HCT116 (cell line): Measurements from ENCODE around the gene HMCN1. TPM values are rescaled to one million over a fixed set of nuclear protein-coding genes. Genes with fewer than 3 reads are reported as not detected.

ENCODE experiments used
- ATAC-seq: fragments of 200-7000 bp; cut with Tn5 transposase; 2 replicates; pipeline ENCODE4 v1.9.1; 2020; ENCODE audit warnings: mild to moderate bottlenecking, moderate library complexity
- BruUV-seq: library from RNA; stranded (reverse); fragments of 400-500 nt; replicated peaks from 2 replicates; lab custom pipeline; 2021; lab: Mats Ljungman, UMichigan
- CTCF ChIA-PET: fragments of 300-600 bp; sonication (Branson Sonifier 250); formaldehyde crosslinking; loops from one replicate; lab custom pipeline; 2021; ENCODE audit warnings: antibody characterized with exemption; lab: Charles Lee
- POLR2A ChIA-PET: fragments of 300-600, 350-600 bp; sonication (Branson Sonifier 250); formaldehyde crosslinking; loops from one replicate; lab custom pipeline; 2021; ENCODE audit warnings: antibody characterized with exemption; lab: Charles Lee
- RAD21 ChIA-PET, 2 experiments: fragments of 300-600 bp; sonication (Branson Sonifier 250); formaldehyde crosslinking; loops; one replicate each; lab custom pipeline; 2023; ENCODE audit warnings: low total read pairs in 2 of 2; ENCODE audit not compliant: uncharacterized antibody in 2 of 2, unreplicated experiment in 2 of 2, low non-redundant PET in 1 of 2; lab: Charles Lee
- DNase-seq: peaks from one replicate; pipeline ENCODE4 v3.0.0-alpha.2; 2010; ENCODE audit warnings: low read depth, low spot score
- H2AFZ ChIP-seq: fragments of 200-600 bp; shearing (Covaris generic), sonication (generic); 2 replicates; pipeline ENCODE4 v1.6.1; 2017; ENCODE audit warnings: low read depth, mixed run types, mixed read lengths, antibody characterized with exemption, low read length; ENCODE audit not compliant: poor library complexity, severe bottlenecking
- H3K27ac ChIP-seq: 2 replicates; pipeline ENCODE4 v1.5.1; 2012; ENCODE audit warnings: low read depth, low read length
- H3K27me3 ChIP-seq: fragments of 200-600 bp; sonication (generic); 2 replicates; pipeline ENCODE4 v1.6.1; 2016; ENCODE audit warnings: mixed run types, low read length, mixed read lengths; ENCODE audit not compliant: insufficient read depth
- H3K36me3 ChIP-seq, 2 experiments: fragments of 200-500 bp in 1 of 2; fragments of 200-600 bp in 1 of 2; sonication (Bioruptor generic) in 1 of 2; sonication (generic) in 1 of 2; 2 replicates each; pipeline versions ENCODE4 v1.5.1 to v1.6.1; 2014 to 2016; ENCODE audit warnings: low read length in 2 of 2, inconsistent platforms in 1 of 2, mixed read lengths in 1 of 2, mixed run types in 1 of 2; ENCODE audit not compliant: insufficient read depth in 2 of 2, control insufficient read depth in 1 of 2
- H3K4me1 ChIP-seq, 2 experiments: fragments of 200-600 bp in 1 of 2; sonication (generic) in 1 of 2; 2 replicates each; pipeline versions ENCODE4 v1.5.1 to v1.6.1; 2012 to 2017; ENCODE audit warnings: low read length in 2 of 2, inconsistent platforms in 1 of 2, mild to moderate bottlenecking in 1 of 2, mixed read lengths in 1 of 2, mixed run types in 1 of 2, moderate library complexity in 1 of 2; ENCODE audit not compliant: insufficient read depth in 2 of 2, control insufficient read depth in 1 of 2
- H3K4me2 ChIP-seq: fragments of 200-600 bp; sonication (generic); 2 replicates; pipeline ENCODE4 v1.6.1; 2017; ENCODE audit warnings: mixed run types, low read length, mixed read lengths
- H3K4me3 ChIP-seq, 2 experiments: fragments of 200-600 bp in 1 of 2; sonication (generic) in 1 of 2; replicated peaks in 1 of 2; 2 replicates each; pipeline ENCODE4 v1.5.1; 2011 to 2016; ENCODE audit warnings: low read length in 2 of 2, control low read depth in 1 of 2, low read depth in 1 of 2, mild to moderate bottlenecking in 1 of 2, mixed read lengths in 1 of 2, mixed run types in 1 of 2
- H3K79me2 ChIP-seq: fragments of 200-600 bp; sonication (generic); 2 replicates; pipeline ENCODE4 v1.6.1; 2017; ENCODE audit warnings: mild to moderate bottlenecking, mixed run types, low read length, moderate library complexity, mixed read lengths; ENCODE audit not compliant: insufficient read depth
- H3K9ac ChIP-seq: fragments of 200-600 bp; sonication (generic); 2 replicates; pipeline ENCODE4 v1.6.1; 2016; ENCODE audit warnings: low read length, mixed read lengths
- H3K9me2 ChIP-seq: fragments of 200-600 bp; sonication (generic), shearing (Covaris generic); 2 replicates; pipeline ENCODE4 v1.6.1; 2017; ENCODE audit warnings: mixed run types, mild to moderate bottlenecking, moderate library complexity; ENCODE audit not compliant: insufficient read depth
- H3K9me3 ChIP-seq, 2 experiments: fragments of 200-500 bp in 1 of 2; fragments of 200-600 bp in 1 of 2; sonication (Bioruptor generic) in 1 of 2; sonication (generic) in 1 of 2; 2 replicates each; pipeline ENCODE4 v1.6.1; 2014 to 2017; ENCODE audit warnings: low read length in 2 of 2, mixed read lengths in 2 of 2, inconsistent platforms in 1 of 2, low read depth in 1 of 2, mild to moderate bottlenecking in 1 of 2, mixed run types in 1 of 2, moderate library complexity in 1 of 2; ENCODE audit not compliant: control insufficient read depth in 1 of 2, insufficient read depth in 1 of 2
- H4K20me1 ChIP-seq: fragments of 200-600 bp; sonication (generic), shearing (Covaris generic); 2 replicates; pipeline ENCODE4 v1.6.1; 2017; ENCODE audit warnings: mixed run types, mild to moderate bottlenecking, moderate library complexity; ENCODE audit not compliant: insufficient read depth
- CEBPB ChIP-seq: IDR thresholded peaks from 2 replicates; pipeline ENCODE4 v1.6.1; 2012; ENCODE audit warnings: low read depth
- EGR1 ChIP-seq: IDR thresholded peaks from 2 replicates; pipeline ENCODE4 v1.6.1; 2012; ENCODE audit warnings: low read depth
- ELF1 ChIP-seq: IDR thresholded peaks from 2 replicates; pipeline ENCODE4 v1.6.1; 2012; ENCODE audit warnings: low read depth, borderline replicate concordance
- EZH2phosphoT487 ChIP-seq: fragments of 200-600 bp; IDR thresholded peaks from 2 replicates; pipeline ENCODE4 v1.6.1; 2018; ENCODE audit warnings: antibody characterized with exemption, borderline replicate concordance
- FOSL1 ChIP-seq: IDR thresholded peaks from 2 replicates; pipeline ENCODE4 v1.6.1; 2012; ENCODE audit warnings: low read depth
- JUND ChIP-seq: IDR thresholded peaks from 2 replicates; pipeline ENCODE4 v1.6.1; 2012
- MAX ChIP-seq: IDR thresholded peaks from 2 replicates; pipeline ENCODE4 v1.6.1; 2012
- POLR2A ChIP-seq: IDR thresholded peaks from 2 replicates; pipeline ENCODE4 v1.7.0; 2011; ENCODE audit warnings: borderline replicate concordance; ENCODE audit not compliant: insufficient read depth, insufficient read length; ENCODE audit errors: extremely low read depth
- RAD21 ChIP-seq: IDR thresholded peaks from 2 replicates; pipeline ENCODE4 v1.6.1; 2012; ENCODE audit warnings: low read depth, mild to moderate bottlenecking
- ZBTB33 ChIP-seq: IDR thresholded peaks from 2 replicates; pipeline ENCODE4 v1.6.1; 2011; ENCODE audit warnings: mild to moderate bottlenecking, low read length, moderate library complexity; ENCODE audit not compliant: insufficient replicate concordance; ENCODE audit errors: extremely low read depth
- ZFX ChIP-seq: fragments of 450-650 bp; IDR thresholded peaks from 2 replicates; pipeline ENCODE4 v1.6.1; 2017
- ZNF274 ChIP-seq: fragments of 200-500 bp; sonication (Bioruptor generic); IDR thresholded peaks from 2 replicates; pipeline ENCODE4 v1.6.1; 2014; ENCODE audit warnings: mild to moderate bottlenecking, low read depth, low read length, inconsistent platforms
- intact Hi-C: fragments of 100-400 bp; cut with micrococcal nuclease; formaldehyde crosslinking; loops from 2 replicates; pipeline ENCODE4 v1.10.0; 2022
- total RNA-seq: library from RNA; stranded (reverse); gene quantifications from one replicate; pipeline ENCODE4 v1.2.1, GENCODE V29; 2021; ENCODE audit not compliant: unreplicated experiment
- TF ChIP-seq, protein P1 (sequence below): IDR thresholded peaks from 2 replicates; pipeline ENCODE4 v1.6.1; 2012

Gene HMCN1
- total RNA-seq, 1 experiment from 2014 or later, result 0.59 TPM

DNA sequence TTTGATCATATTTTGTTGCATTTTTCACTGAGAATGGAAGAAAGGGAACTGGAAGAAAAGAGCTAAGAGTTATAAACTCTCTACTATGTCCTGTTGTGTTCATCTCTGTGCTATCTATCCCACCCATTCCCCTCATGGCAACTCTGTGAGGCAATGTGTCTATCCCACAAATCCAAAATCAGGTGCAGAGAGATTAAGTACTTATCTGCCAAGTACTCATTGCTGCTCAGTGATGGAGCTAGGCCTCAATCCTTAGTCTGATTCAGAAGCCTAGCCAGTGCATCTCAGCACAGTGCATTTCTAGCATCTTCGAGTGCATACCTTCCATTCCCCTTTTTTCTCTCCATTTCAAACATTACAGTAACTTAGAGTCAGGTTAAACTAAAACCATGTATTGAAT, 370.3 kb downstream of the HMCN1 start (continued):
- TF ChIP-seq ZBTB33, result no peak
- no peak for TF ChIP-seq JUND
- no peak for TF ChIP-seq FOSL1
- TF ChIP-seq RAD21, result no peak
- no peak for TF ChIP-seq POLR2A
- no peak for TF ChIP-seq MAX
- TF ChIP-seq, protein P1, sequence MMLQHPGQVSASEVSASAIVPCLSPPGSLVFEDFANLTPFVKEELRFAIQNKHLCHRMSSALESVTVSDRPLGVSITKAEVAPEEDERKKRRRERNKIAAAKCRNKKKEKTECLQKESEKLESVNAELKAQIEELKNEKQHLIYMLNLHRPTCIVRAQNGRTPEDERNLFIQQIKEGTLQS, result no peak
- no peak for TF ChIP-seq ZFX
- no peak for TF ChIP-seq ELF1
- no peak for TF ChIP-seq CEBPB
- TF ChIP-seq EGR1, result no peak
- TF ChIP-seq ZNF274, result no peak

- no TSS peak for BruUV-seq
- POLR2A ChIA-PET, result no interaction called here
- RAD21 ChIA-PET, result no interaction called here
- no peaks in the 10 kb centered on the region for H3K9me2 ChIP-seq
- H3K4me3 ChIP-seq, result no peak overlapping the region
- TF ChIP-seq JUND (no peak), MAX (no peak), EZH2phosphoT487 (no peak)
- H3K27ac ChIP-seq, result no peak overlapping the region
- intact Hi-C loops, result no loop called here
- H3K36me3 ChIP-seq, result no peaks in the 10 kb centered on the region
- no peak overlapping the region for H3K9ac ChIP-seq
- H3K27me3 ChIP-seq, result no peaks in the 10 kb centered on the region
- ATAC-seq, result no peak
- no peak for DNase-seq
- H3K4me1 ChIP-seq, result no peaks in the 10 kb centered on the region
- H4K20me1 ChIP-seq, result no peaks in the 10 kb centered on the region
- H3K4me2 ChIP-seq, result no peak overlapping the region
- no peak overlapping the region for H2AFZ ChIP-seq
- H3K79me2 ChIP-seq, result no peaks in the 10 kb centered on the region
- H3K9me3 ChIP-seq, result no peaks in the 10 kb centered on the region
- CTCF ChIA-PET, result no interaction called here
Measured at GRCh38 chr1:186112280-186112679, 378.1 kb downstream of the HMCN1 start.
